SK-N-SH (cell line): ENCODE data around the gene ACE. TPM values are rescaled to one million over a fixed set of nuclear protein-coding genes. Genes with fewer than 3 reads are reported as not detected.

Experiments used
- CTCF ChIA-PET: fragments of 300-600, 350-600 bp; formaldehyde crosslinking; extraction: SDS; loops from one replicate; lab custom pipeline; 2021; lab: Yijun Ruan, JAX
- POLR2A ChIA-PET: fragments of 350-600 bp; sonication (Branson Sonifier 250); formaldehyde crosslinking; extraction: SDS; loops from one replicate; lab custom pipeline; 2020; ENCODE audit warnings: antibody characterized with exemption, inconsistent platforms; lab: Yijun Ruan, JAX
- DNase-seq: peaks from one replicate; pipeline ENCODE4 v3.0.0; 2012
- H2AFZ ChIP-seq: fragments of 200-600 bp; sonication (generic); 2 replicates; pipeline ENCODE4 v1.8.1; 2016; ENCODE audit warnings: antibody characterized with exemption, mild to moderate bottlenecking, low read depth
- H3F3A ChIP-seq: fragments of 200-600 bp; sonication (generic); replicated peaks from 2 replicates; pipeline ENCODE3; 2016; ENCODE audit warnings: antibody characterized with exemption, mild to moderate bottlenecking; ENCODE audit not compliant: insufficient read depth
- H3K27ac ChIP-seq, 2 experiments: fragments of 200-500 bp in 1 of 2; fragments of 200-600 bp in 1 of 2; sonication (Bioruptor generic) in 1 of 2; sonication (generic), shearing (Covaris generic) in 1 of 2; 2 replicates each; pipeline versions ENCODE4 v1.5.1 to v1.6.1; 2014 to 2016; ENCODE audit warnings: low read depth in 2 of 2, inconsistent platforms in 1 of 2, low read length in 1 of 2, mild to moderate bottlenecking in 1 of 2, mixed read lengths in 1 of 2
- H3K27me3 ChIP-seq: fragments of 200-600 bp; sonication (generic), shearing (Covaris generic); 2 replicates; pipeline ENCODE4 v1.6.1; 2016; ENCODE audit warnings: mixed run types; ENCODE audit not compliant: insufficient read depth
- H3K36me3 ChIP-seq, 2 experiments: fragments of 200-500 bp in 1 of 2; fragments of 200-600 bp in 1 of 2; sonication (Bioruptor generic) in 1 of 2; sonication (generic) in 1 of 2; replicated peaks in 1 of 2; 2 replicates each; pipeline versions ENCODE3 to v1.5.1; 2014 to 2016; ENCODE audit warnings: low read length in 1 of 2, mild to moderate bottlenecking in 1 of 2; ENCODE audit not compliant: insufficient read depth in 2 of 2, control insufficient read depth in 1 of 2
- H3K4me1 ChIP-seq, 2 experiments: fragments of 200-500 bp in 1 of 2; fragments of 200-600 bp in 1 of 2; sonication (Bioruptor generic) in 1 of 2; sonication (generic), shearing (Covaris generic) in 1 of 2; 2 replicates each; pipeline versions ENCODE4 v1.5.1 to v1.6.1; 2014 to 2016; ENCODE audit warnings: low read depth in 1 of 2, low read length in 1 of 2, mixed run types in 1 of 2; ENCODE audit not compliant: insufficient read depth in 2 of 2, control insufficient read depth in 1 of 2
- H3K4me2 ChIP-seq: fragments of 200-600 bp; sonication (generic), shearing (Covaris generic); 2 replicates; pipeline ENCODE4 v1.6.1; 2017; ENCODE audit warnings: mixed run types
- H3K4me3 ChIP-seq, 2 experiments: fragments of 200-500 bp in 1 of 2; fragments of 200-600 bp in 1 of 2; sonication (Bioruptor generic) in 1 of 2; sonication (generic), shearing (Covaris generic) in 1 of 2; 2 replicates each; pipeline versions ENCODE4 v1.5.1 to v1.8.1; 2014 to 2016; ENCODE audit warnings: low read depth in 2 of 2, inconsistent platforms in 1 of 2, low read length in 1 of 2, mild to moderate bottlenecking in 1 of 2, mixed read lengths in 1 of 2, moderate library complexity in 1 of 2
- H3K79me2 ChIP-seq: fragments of 200-600 bp; sonication (generic); 2 replicates; pipeline ENCODE4 v1.8.1; 2017; ENCODE audit warnings: mild to moderate bottlenecking; ENCODE audit not compliant: insufficient read depth
- H3K9ac ChIP-seq: fragments of 200-600 bp; sonication (generic); 2 replicates; pipeline ENCODE4 v1.6.1; 2017; ENCODE audit warnings: mixed run types
- H3K9me2 ChIP-seq: fragments of 200-600 bp; sonication (generic); 2 replicates; pipeline ENCODE4 v1.6.1; 2017; ENCODE audit warnings: mixed run types
- H3K9me3 ChIP-seq: fragments of 200-600 bp; sonication (generic); 2 replicates; pipeline ENCODE4 v1.6.1; 2017; ENCODE audit warnings: mixed run types, mild to moderate bottlenecking, moderate library complexity
- H4K20me1 ChIP-seq: fragments of 200-600 bp; sonication (generic); 2 replicates; pipeline ENCODE4 v1.6.1; 2017; ENCODE audit warnings: mild to moderate bottlenecking, mixed run types; ENCODE audit not compliant: insufficient read depth
- CTCF ChIP-seq: fragments of 200-600 bp; sonication (generic); IDR thresholded peaks from 2 replicates; pipeline ENCODE4 v1.6.1; 2017; ENCODE audit warnings: antibody characterized with exemption, mild to moderate bottlenecking, moderate library complexity
- FOSL2 ChIP-seq: IDR thresholded peaks from 2 replicates; pipeline ENCODE4 v1.4.0; 2012; ENCODE audit warnings: low read depth, mild to moderate bottlenecking, moderate library complexity, borderline replicate concordance
- JUND ChIP-seq: IDR thresholded peaks from 2 replicates; pipeline ENCODE4 v1.4.0; 2012
- MAX ChIP-seq: IDR thresholded peaks from 2 replicates; pipeline ENCODE4 v1.4.0; 2012; ENCODE audit warnings: low read depth
- MEF2A ChIP-seq: IDR thresholded peaks from 2 replicates; pipeline ENCODE4 v1.4.0; 2012; ENCODE audit warnings: low read depth, borderline replicate concordance
- MXI1 ChIP-seq: IDR thresholded peaks from 2 replicates; pipeline ENCODE4 v1.6.1; 2012; ENCODE audit warnings: mild to moderate bottlenecking, low read depth, low read length, improper control_type of control experiment
- NRF1 ChIP-seq: IDR thresholded peaks from 2 replicates; pipeline ENCODE4 v1.6.1; 2012; ENCODE audit warnings: low read depth, mild to moderate bottlenecking, low read length
- PBX3 ChIP-seq: IDR thresholded peaks from 2 replicates; pipeline ENCODE4; 2012
- RAD21 ChIP-seq: IDR thresholded peaks from 2 replicates; pipeline ENCODE4 v1.6.1; 2012; ENCODE audit warnings: mild to moderate bottlenecking, low read length
- RCOR1 ChIP-seq: fragments of 150-350 bp; IDR thresholded peaks from 2 replicates; pipeline ENCODE4 v1.6.1; 2017; ENCODE audit warnings: antibody characterized with exemption, low read length
- SIN3A ChIP-seq: IDR thresholded peaks from 2 replicates; pipeline ENCODE4 v1.6.1; 2012; ENCODE audit warnings: low read depth, mild to moderate bottlenecking, low read length, moderate library complexity, borderline replicate concordance
- USF2 ChIP-seq: fragments of 150-350 bp; IDR thresholded peaks from 2 replicates; pipeline ENCODE4 v1.6.1; 2017; ENCODE audit warnings: antibody characterized with exemption, low read length, low read depth, borderline replicate concordance
- YY1 ChIP-seq: IDR thresholded peaks from 2 replicates; pipeline ENCODE4 v1.4.0; 2012; ENCODE audit warnings: low read depth, mild to moderate bottlenecking
- ZBTB33 ChIP-seq: IDR thresholded peaks from 2 replicates; pipeline ENCODE4 v1.4.0; 2012; ENCODE audit warnings: low read depth, borderline replicate concordance
- WGBS: methylation state at CpG from one replicate; pipeline ENCODE4 v1.1.6; 2017; ENCODE audit warnings: low lambda C conversion rate; 5-methylcytosine and 5-hydroxymethylcytosine counted together
- polyA plus RNA-seq, 3 experiments: library from polyadenylated mRNA; depleted of rRNA; stranded (reverse); fragments of >200 nt; gene quantifications; 2 replicates each; pipeline ENCODE4 v1.2.3, GENCODE V29; 2012

ACE gene
- polyA plus RNA-seq, 1 of the 3 experiments (the other 2 are of a cell fraction) = 12.1 TPM

- Histone ChIP-seq H4K20me1 (no peaks in the 10 kb centered on the region), H3K9me3 (no peaks in the 10 kb centered on the region), H3F3A (peaks cover 54% of the 10 kb centered on the region), H3K4me2 (peak overlapping the region; percentile 14; the same call in 1 of the 2 replicates), H3K79me2 (peaks cover 14% of the 10 kb centered on the region; the same call in 1 of the 2 replicates), H3K27me3 (no peaks in the 10 kb centered on the region), H2AFZ (no peak overlapping the region), H3K9me2 (no peaks in the 10 kb centered on the region), H3K9ac (no peak overlapping the region), H3K4me1 (peaks cover 21 to 93% of the 10 kb centered on the region in 2 experiments), H3K4me3 (peak overlapping the region in 1 of 2 experiments; percentile 34; a peak in 1 of 4 replicates), H3K36me3 (peaks cover 0 to 1% of the 10 kb centered on the region in 2 experiments), H3K27ac (peak overlapping the region; percentile 13 to 97)
- 81% methylated on average over 8 of the region's 8 CpGs for WGBS
- DNase-seq = no peak
- CTCF ChIA-PET = interaction anchor here (0.7 to 27.2 kb wide), 19 partner anchors 10 to 357 kb away, joined by 3 to 827 read pairs (median 3); partner anchors contain the start of genes ACE, DCAF7, MAP3K3 and TACO1
- TF ChIP-seq RCOR1 = no peak
- peak; percentile 41; the same call in 1 of the 2 replicates for TF ChIP-seq PBX3
- no peak for TF ChIP-seq JUND
- no peak for TF ChIP-seq MXI1
- TF ChIP-seq ZBTB33 = no peak
- TF ChIP-seq FOSL2 = no peak
- peak; percentile 60; the same call in 1 of the 2 replicates for TF ChIP-seq YY1
- TF ChIP-seq MEF2A = no peak
- peak; percentile 49; the same call in 1 of the 2 replicates for TF ChIP-seq SIN3A
- 0 out of 2 replicates have a peak, but pooled peaks have one; percentile 10 for TF ChIP-seq MAX
- TF ChIP-seq NRF1 = no peak
- POLR2A ChIA-PET = interaction anchor here (0.6 to 10.2 kb wide), 6 partner anchors 10 to 402 kb away, joined by 3 to 572 read pairs (median 4); partner anchors contain the start of genes ACE, KCNH6, MAP3K3 and TACO1
Observed at GRCh38 chr17:63439687-63440086, 37.2 kb upstream of the ACE start.

GRCh38 chr17:63440127-63440769 is 36.6 kb upstream of the ACE start:
- ChIA-PET POLR2A (interaction anchor here (0.6 to 10.2 kb wide), 8 partner anchors 11 to 401 kb away, joined by 3 to 572 read pairs (median 4); partner anchors contain the start of genes ACE, KCNH6, MAP3K3 and TACO1), CTCF (interaction anchor here (0.7 to 27.2 kb wide), 19 partner anchors 9 to 358 kb away, joined by 3 to 827 read pairs (median 3); partner anchors contain the start of genes ACE, DCAF7, MAP3K3 and TACO1)
- Histone ChIP-seq H3K27me3 (no peaks in the 10 kb centered on the region), H4K20me1 (no peaks in the 10 kb centered on the region), H3K27ac (peak overlapping the region; percentile 13 to 97; a peak in 3 of 4 replicates), H3K79me2 (peaks cover 14% of the 10 kb centered on the region; the same call in 1 of the 2 replicates), H3K9ac (no peak overlapping the region), H3K4me1 (peaks cover 16 to 93% of the 10 kb centered on the region in 2 experiments), H3K9me3 (no peaks in the 10 kb centered on the region), H3K4me2 (peak overlapping the region; percentile 14; the same call in 1 of the 2 replicates), H3K4me3 (peak overlapping the region in 1 of 2 experiments; percentile 34; a peak in 1 of 4 replicates), H2AFZ (no peak overlapping the region), H3K9me2 (no peaks in the 10 kb centered on the region), H3K36me3 (no peaks in the 10 kb centered on the region), H3F3A (peaks cover 54% of the 10 kb centered on the region)
- peak; percentile 82 for DNase-seq
- 78% methylated on average over 21 of the region's 22 CpGs for WGBS
- TF ChIP-seq USF2 = no peak
- TF ChIP-seq CTCF = peak; percentile 33; the same call in 1 of the 2 replicates
- TF ChIP-seq RAD21 = peak; percentile 31; the same call in 1 of the 2 replicates
